Heart left ventricle (tissue), 13 donors: ENCODE data around the gene DNTT.

Experiments
- CTCF ChIP-seq, 12 donors: fragments of 200-600 bp; sonication (generic) in 4 of 12; IDR thresholded peaks; one replicate each; pipeline versions ENCODE4 v1.5.0 to v1.8.0; 2018 to 2022; ENCODE audit warnings: antibody characterized with exemption in 12 of 12, mild to moderate bottlenecking in 5 of 12
- POLR2A ChIP-seq, 2 donors: fragments of 450-650 bp; IDR thresholded peaks; one replicate each; pipeline ENCODE4 v1.6.1; 2017; ENCODE audit warnings: antibody characterized with exemption in 2 of 2, mild to moderate bottlenecking in 2 of 2, moderate library complexity in 2 of 2
- donor health status: ischemic (EF 13 %, LVEDD 7.1; RV severe dilation, severe dysfunction).
- donor health status: DM: no; HTN: yes; CAD: no.
- donor health status: DM: no; HTN: no; CAD: no.
- donor health status: ischemic (EF 25% LVEDD 6.9; RV normal size, moderate dysfunction).
- donor health status: ischemic (EF 25% LVEDD 5.7; RV mildly dilated, moderate dysfunction).
- donor health status: ischemic (EF 35%, LVEDD 5.7; RV mildly dilated, moderate dysfunction).
- donor health status: nonischemic (EF 11% LVEDD 7.7; RV severe dilation, severe dysfunction).
- donor health status: DM: yes; HTN: yes; CAD: no.
- donor health status: PGD.
- donor health status: ischemic (EF 29% LVEDD 5.4; RV normal size, mild dysfunction).
- donor health status: nonischemic (EF 23%, LVEDD 6.1; RV moderate dilation, normal function).

- no peak for TF ChIP-seq POLR2A (IDR thresholded peaks at IDR 0.05)
- TF ChIP-seq CTCF (IDR thresholded peaks at IDR 0.05) = no peak
Observed at GRCh38 chr10:96367470-96367869, 63.2 kb downstream of the DNTT start.
